GM18517 (cell line): ENCODE data around the gene IL18RAP.

Experiments
- ATAC-seq: cut with Tn5 transposase; IDR thresholded peaks from one replicate; pipeline ENCODE4 v1.9.1; 2021; ENCODE audit warnings: mild to moderate bottlenecking, moderate library complexity; ENCODE audit not compliant: unreplicated experiment

The IL18RAP gene

DNA sequence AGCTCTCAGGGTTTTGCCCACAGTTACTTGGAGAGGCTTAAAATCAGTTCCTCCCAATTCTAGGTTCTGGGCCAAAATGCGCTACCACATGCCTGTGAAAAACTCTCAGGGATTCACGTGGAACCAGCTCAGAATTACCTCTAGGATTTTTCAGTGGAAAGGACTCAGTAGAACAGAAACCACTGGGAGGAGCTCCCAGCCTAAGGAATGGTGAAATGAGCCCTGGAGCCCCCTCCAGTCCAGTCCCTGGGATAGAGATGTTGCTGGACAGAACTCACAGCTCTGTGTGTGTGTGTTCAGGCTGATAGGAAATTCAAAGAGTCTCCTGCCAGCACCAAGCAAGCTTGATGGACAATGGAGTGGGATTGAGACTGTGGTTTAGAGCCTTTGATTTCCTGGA lies 29.0 kb downstream of the IL18RAP start:
- no peak for ATAC-seq

DNA sequence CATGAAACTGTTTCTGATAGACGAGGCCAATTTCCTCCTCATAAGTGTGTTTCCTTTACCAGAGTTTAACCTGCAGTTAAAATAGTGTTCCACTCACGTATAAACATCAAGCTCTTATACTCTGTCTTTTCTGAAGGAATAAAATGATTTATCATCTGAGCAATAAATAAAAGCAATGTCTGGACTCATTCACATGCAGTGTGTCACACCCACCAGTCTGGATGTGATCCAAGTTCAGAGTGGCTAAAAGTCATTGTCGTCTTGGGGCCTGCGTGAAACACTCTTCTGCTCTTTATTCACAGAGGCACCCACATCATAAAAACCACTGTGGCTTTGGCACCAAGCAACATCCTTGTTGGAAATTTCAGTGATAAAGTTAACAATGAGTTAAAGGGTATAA lies 30.5 kb downstream of the IL18RAP start:
- no peak for ATAC-seq

DNA sequence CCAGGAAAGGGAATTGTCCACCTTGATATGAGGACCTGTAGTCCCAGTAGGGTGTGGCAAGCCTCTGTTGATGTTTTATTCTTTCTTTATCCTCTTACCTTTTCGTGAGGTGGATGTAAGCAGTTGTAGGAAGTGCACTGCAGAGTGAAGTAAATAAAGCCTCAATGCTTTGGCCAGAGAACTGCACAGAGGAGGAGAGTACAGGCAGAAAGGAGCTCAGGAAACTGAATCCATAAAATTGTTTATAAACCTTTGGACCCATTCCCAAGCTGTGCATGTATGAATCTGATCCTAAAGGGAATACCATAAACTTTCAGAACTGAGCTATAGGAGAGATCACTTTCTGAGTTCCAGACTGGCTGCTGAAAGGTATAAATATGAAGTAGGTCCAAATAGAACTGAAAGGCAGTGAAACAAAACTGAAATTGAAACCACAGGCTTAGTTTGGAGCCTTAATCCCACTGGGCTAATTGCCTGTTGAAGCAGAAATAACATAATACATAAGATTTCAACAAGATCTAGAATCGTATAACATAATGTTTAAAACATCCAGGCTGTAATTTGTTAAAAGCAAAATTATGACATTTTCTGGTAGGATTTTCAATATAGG lies 32.2 kb downstream of the IL18RAP start:
- ATAC-seq, result no peak

DNA sequence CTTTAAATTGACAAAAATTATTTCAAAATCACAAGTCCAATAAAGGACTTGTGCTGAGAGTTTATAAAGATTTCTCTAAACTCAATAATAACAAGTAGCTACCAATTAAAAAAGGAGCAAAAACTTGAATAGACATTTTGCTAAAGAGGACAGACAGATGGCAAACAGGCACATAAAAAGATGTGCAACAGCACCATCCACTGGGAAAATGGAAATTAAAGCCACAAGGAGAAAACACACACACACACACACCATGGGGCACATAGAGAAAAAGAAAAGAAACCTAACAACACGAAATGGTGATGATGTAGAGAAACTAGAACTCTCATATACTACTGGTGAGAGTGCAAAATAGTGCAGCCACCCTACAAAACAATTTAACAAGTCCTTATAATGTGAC lies 37.5 kb downstream of the IL18RAP start:
- no peak for ATAC-seq

DNA sequence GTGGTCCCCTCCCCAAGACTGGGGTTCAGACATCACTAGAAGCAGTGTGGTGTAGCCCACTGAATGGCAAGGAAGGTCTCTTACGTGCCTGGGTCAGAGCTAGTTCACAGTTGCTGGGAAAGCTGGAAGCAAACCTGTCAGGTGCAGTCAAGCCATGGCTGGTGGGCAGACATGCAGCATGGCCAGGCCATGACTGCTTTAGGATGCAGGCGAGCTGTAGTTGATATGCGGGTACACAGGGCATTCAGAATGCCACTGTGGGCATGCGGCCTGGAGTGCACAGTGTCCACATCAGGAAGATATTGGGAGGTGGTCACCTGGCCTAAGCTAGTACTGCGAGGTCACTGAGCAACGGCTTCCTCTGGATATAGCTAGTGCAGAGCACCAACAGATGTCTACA lies 38.2 kb downstream of the IL18RAP start:
- no peak for ATAC-seq

DNA sequence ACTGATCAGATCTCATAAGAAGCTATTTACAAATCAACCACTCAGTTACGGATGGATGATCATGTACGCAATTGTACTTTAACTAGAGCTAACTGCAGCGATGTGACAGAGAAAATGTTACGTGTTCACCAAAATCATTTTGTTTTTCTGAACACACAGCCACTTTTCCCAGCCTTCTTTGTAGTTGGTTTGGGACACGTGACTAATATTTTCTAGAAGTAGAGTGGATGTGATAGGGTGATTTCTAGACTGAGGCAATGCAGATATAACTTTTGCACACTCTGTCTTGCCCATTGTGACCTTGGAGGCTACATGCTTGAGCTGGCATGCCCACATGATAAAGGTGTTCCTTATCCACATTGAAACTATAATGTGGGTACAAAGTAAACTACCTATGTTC lies 40.2 kb downstream of the IL18RAP start:
- no peak for ATAC-seq

DNA sequence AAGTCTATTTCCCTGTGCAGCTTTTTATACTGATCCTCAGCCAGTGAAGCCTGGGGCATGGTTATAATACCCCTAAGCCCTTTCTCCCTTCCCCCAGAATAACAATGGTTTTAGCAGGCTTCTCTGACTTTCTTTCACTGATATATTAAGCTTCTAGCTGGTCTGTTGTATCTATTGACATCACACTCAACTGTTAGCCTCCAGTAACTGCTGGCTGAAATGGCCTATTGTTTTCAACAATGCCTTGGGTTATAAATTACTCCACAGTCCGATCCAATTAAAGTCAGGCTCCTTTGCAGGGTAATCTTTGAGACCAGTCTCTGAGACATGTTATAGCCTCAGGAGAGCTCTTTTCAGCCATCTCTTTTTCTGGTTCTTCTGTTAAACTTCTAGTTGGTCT lies 47.2 kb downstream of the IL18RAP start:
- ATAC-seq, result no peak

DNA sequence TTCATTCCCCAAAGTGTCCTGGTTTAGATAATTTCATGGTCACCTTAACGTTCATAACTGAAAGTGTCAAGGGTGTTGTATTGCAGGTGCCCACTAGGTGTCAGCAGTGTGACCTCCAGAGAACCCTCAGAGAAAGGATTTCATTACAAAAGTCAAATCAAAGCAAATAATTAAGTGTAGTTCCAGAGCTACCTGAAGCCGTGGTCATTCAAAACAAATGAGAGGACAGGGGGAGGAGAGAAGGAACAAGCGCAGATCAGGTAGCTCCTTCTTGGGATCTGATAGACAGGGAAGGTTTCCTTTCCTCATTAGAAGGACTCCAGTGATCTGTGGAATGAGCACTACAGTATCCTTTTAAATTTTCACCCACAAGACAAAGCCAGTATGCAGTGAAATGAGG lies 50.1 kb downstream of the IL18RAP start, which contains the start of gene SLC9A4:
Gene SLC9A4, plus strand, starts transcription at position 207 of the 400 bp plus-strand sequence. CDS start 534 bp downstream, outside the sequence.
- ATAC-seq, result peak; percentile 70

DNA sequence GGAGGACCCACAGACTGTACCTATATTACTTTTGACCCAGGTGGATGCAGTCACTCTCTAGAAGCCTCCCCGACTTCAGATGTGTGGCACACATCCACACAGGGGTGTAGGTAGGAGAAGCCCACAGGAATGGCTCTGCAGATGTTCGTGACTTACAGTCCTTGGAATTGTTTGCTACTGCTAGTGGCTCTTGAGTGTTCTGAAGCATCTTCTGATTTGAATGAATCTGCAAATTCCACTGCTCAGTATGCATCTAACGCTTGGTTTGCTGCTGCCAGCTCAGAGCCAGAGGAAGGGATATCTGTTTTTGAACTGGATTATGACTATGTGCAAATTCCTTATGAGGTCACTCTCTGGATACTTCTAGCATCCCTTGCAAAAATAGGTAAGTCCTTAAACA lies 50.7 kb downstream of the IL18RAP start:
- ATAC-seq, result no peak

DNA sequence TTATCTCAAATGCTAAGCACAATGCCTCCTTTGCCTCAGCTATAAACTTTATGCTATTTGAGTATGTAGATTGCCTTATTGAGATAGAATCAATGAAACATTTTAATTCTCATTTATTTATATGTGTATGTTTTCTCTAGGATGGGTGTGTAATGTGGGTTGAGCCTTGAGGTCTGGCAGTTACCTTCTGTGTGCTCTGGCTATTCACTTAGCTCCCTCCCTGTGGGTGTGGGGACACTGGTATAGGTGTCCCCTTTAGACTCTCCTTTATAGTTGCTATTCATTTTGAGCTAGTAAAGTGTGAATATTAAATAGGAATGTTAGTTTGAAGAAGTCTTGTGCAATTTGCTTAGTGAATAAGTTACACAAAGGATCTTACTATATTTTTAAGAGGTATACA lies 51.8 kb downstream of the IL18RAP start:
- no peak for ATAC-seq

DNA sequence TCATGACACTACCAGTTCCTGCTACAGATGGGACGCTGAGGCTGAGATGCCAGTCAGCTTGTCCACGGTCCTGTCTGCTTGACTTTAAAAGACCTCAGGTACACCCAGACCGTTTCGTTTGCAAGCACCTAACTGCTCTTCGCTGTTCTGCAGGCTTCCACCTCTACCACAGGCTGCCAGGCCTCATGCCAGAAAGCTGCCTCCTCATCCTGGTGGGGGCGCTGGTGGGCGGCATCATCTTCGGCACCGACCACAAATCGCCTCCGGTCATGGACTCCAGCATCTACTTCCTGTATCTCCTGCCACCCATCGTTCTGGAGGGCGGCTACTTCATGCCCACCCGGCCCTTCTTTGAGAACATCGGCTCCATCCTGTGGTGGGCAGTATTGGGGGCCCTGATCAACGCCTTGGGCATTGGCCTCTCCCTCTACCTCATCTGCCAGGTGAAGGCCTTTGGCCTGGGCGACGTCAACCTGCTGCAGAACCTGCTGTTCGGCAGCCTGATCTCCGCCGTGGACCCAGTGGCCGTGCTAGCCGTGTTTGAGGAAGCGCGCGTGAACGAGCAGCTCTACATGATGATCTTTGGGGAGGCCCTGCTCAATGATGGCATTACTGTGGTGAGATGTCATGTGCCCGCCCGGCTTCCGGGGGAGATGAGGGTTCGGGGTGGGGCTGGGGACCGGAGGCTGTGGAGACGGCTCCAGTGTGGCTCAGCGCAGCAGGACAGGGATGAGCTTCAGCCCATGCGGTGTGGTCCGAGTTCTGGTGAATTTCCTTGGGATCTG lies 55.9 kb downstream of the IL18RAP start:
- ATAC-seq, result no peak

DNA sequence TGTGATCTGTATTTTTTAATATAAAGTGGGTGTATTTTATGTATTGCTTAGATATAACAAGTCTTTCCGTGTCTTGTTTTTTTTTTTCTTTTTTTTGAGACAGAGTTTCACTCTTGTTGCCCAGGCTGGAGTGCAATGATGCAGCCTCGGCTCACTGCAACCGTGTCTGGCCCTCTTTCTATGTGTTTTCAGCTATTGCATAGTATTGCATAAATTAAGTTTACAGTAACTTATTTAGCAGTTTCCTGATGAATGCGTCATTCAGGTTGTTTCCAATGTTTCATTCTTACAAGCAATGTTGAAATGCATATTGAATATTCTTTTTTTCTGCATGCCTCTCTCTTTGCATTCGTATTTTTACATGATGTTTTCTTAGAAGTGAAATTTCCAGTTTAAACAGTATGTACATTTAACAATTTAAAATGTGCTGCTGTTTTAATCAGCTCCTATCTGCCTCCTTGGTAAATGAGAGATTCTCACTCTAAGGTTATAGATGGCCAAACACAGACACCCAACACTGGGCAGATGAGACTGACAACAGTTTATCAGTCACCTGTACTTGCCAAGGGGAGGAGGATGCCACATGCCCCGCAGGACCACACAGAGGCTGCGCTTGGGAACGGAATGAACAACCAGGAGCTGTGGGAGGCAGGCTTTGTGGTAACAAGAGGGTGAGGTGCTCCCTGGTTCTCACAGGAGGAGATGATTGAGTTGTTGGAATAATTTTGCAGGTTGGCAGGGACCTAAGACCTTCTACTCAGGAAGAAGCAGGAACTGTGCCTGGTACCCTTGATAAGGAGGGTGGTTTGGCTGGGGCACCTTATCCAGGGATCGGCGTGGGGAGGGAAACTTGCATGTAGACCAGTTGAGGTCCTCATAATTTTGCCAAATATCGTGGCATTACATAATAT lies 57.6 kb downstream of the IL18RAP start:
- no peak for ATAC-seq

DNA sequence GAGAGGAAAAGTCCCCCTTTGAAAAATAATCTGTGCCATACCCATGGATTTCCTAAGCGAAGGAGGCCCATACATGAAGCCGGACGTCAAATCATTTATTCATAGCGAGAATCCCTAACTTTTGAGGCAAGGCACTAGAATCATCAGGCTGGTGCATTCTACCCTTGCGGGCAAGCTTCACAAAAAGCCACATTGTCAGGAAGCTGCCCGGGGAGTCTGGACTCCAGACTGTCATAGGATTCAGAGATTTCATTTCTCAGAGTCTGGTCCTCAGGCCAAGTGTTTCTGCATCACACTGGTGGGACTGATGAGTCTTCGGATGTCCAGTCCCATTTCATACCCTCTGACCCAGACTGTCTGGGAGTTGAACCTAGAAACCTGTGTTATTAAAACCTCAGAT lies 59.0 kb downstream of the IL18RAP start:
- ATAC-seq, result no peak

DNA sequence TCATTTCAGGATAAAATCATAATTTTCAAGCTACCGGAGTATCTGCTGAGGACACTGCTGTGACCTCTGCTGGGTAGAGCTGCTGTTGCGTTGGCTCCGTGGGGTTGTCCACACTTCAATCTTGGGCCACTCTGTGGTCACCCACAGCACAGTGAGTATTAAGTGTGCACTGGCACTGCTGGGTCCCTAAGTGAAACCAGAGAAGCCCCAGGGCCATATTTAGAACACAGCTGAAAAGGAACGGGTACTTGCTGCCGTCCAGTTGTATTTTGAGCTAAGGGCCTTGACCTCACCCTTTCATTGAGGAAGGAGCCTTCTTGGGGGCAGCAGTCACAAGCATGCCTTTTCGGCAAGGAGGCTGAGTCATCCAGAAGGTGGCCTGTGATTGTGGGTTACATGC lies 60.1 kb downstream of the IL18RAP start:
- ATAC-seq, result no peak

DNA sequence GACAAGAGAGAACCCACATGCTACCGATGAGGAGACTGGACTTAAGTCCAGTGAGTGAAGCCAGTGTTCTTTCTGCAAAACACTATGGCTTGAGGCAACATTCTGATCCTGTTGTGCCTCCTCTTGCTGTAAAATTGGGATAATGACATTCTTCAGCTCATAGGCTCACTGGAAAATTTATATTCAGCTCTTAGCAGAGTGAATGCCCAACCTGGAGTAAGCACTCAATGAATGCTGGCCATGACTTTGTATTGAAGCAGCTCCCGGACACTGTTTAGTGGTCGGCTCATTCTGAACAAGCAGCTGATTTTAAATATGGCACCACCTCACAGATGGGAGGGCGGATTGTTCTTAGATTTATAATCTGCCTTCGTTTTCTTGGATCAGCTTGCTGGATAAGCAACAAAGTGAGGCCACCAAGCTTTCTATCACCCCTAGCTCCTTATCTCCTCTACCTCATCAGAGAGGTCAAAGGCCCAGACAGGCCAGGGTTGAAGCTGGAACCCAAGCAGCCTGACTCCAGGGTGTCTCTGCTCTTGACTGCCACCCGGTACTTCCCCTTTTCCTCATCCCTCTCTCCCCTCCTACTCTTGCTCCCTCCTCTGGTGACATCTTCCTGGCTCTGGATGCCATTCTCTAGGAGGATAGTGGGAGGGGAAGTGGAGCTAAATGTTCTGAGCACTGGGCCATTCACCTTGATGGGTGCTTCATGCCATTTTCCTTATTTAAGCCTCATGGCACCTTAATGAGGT lies 61.5 kb downstream of the IL18RAP start:
- ATAC-seq, result no peak

DNA sequence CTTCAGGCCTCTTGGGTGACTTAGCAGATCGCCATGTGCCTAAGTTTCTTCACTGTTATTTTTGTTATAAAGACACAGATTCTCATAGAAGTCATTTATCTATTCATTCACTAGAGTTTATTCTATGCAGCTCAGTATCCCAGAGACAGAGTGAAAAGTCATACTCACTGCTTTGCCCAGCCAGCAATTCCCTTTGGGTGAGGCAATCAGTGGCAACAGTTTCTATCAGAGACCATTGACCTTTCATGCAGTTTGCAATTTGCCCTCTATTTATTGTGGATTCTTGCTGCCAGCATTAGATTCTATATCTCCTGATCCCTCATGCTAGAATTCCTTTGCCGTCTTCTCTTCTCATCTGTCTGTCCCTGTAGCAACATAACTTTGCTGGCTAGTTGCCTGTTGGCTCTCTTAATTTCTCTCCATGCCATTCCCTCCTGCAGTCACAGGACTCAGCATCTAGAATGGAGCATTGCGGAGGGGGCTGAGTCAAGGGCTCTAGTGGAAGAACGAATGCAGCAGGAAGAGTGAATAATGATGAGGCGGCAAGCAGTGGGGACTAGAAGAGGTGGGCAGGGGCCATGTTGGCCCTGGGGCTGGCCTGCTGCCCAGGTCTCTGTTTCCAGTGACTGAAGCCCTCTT lies 62.3 kb downstream of the IL18RAP start:
- no peak for ATAC-seq

DNA sequence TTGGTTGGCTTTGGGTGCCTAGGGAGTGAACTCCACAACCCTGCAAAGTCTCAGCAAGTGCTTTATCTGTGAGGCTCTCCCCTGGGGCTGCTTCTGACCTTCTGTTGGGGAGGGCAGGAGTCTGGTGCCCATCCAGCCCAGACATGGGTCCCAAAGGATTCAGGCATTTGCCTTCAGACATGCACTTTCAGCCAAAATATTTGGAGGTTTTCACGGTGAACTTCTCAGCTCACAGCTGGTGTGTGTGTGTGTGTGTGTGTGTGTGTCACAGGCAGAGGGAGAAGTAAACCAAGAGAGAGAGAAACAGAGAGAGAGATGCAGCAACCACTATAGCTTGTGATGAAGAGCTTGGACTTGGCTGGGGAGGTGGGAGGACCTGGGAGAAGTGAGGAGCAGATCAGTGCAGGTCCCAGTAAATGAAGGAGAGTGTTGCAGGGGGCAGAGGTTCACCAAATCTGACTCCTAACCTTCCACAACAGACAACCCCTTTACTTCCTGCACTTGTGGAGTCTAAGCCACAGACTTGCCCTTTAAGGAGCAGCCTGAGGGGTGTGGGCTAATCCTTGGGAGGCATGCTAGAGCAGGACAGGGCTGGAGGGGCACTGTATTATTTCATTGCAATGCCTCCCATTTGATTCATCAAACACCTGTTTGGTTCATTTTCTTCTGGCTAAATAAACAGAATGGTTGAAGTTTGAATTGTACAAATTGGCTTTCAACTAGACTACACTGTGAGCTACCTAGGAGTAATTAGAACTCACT lies 64.2 kb downstream of the IL18RAP start:
- ATAC-seq, result no peak

DNA sequence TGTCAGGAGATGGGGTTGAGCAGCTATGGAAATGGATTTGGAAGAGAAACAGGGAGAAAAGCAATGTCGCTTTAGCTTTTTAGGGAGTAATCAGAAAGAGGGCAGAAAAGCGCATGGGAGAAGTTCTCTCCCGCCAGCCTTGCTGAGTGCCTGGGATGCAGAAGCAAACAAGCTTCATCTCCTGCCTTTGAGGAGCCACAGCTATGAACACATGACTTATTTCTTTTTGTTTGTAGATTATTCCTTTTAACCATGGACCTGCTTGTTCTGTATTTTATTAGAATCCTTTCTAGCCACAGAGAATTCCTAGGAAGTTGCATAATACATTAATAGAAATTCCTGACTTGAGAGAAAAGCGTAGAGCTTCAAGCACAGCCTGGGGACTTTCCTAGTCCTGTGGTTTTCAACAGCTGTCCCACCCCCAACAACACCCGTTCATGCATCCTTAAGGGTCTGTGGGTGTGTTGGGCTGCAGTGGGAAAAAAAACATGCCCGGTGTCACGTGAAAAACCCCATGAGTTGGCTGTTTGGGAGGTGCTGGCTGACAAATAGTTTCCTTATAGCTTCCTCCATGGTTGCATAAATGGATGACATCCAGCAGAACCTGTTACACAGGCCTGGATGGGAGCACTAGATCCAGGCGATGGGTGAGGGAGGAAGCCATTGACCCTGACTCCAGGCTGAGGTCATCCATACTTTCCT lies 65.0 kb downstream of the IL18RAP start:
- no peak for ATAC-seq

DNA sequence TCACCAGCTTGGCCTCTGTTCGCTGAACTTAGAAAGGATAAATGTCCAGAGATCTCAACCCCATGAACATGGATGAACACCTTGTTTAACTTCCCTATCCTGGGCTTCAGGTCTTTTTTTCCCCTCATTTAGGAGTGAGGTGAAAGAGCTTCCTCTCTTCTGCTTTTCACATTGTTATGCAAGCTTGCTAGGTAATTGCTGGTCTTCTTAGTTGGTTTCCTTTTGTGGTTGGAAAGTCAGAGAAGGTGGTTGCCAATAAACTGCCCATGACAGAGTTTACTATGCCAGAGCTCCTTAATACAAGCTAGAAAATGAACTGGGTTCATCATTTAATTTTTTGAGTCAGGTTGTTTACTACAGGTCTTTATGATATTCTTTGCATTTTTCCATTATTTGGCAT lies 66.7 kb downstream of the IL18RAP start:
- no peak for ATAC-seq
